ENCODE results near the gene PPP2R5C.

Gene PPP2R5C

GRCh38 chr14:101844751-101845150 is 83.2 kb downstream of the PPP2R5C start:
- DNase-seq = no peak

GRCh38 chr14:101845496-101845895 is 84.0 kb downstream of the PPP2R5C start:
- DNase-seq = no peak

GRCh38 chr14:101845896-101846295 is 84.4 kb downstream of the PPP2R5C start:
- DNase-seq = peak; percentile 45

- no peak for DNase-seq
Measured at GRCh38 chr14:101849125-101849524, 87.6 kb downstream of the PPP2R5C start.

- DNase-seq = no peak
Measured at GRCh38 chr14:101849640-101850039, 88.1 kb downstream of the PPP2R5C start.

GRCh38 chr14:101851183-101851582 is 89.7 kb downstream of the PPP2R5C start:
- DNase-seq = no peak

GRCh38 chr14:101851736-101852405 is 90.4 kb downstream of the PPP2R5C start:
- DNase-seq = no peak

GRCh38 chr14:101852785-101853184 is 91.3 kb downstream of the PPP2R5C start:
- no peak for DNase-seq

GRCh38 chr14:101853455-101854018 is 92.0 kb downstream of the PPP2R5C start:
- no peak for DNase-seq

- no peak for DNase-seq
Measured at GRCh38 chr14:101854366-101854765, 92.9 kb downstream of the PPP2R5C start.

- DNase-seq = no peak
Measured at GRCh38 chr14:101855958-101856357, 94.4 kb downstream of the PPP2R5C start.

GRCh38 chr14:101856536-101856935 is 95.0 kb downstream of the PPP2R5C start:
- no peak for DNase-seq

GRCh38 chr14:101857226-101857625 is 95.7 kb downstream of the PPP2R5C start:
- no peak for DNase-seq

- DNase-seq = no peak
Measured at GRCh38 chr14:101858791-101859537, 97.5 kb downstream of the PPP2R5C start.

GRCh38 chr14:101859538-101859902 is 98.0 kb downstream of the PPP2R5C start:
- DNase-seq = no peak

- no peak for DNase-seq
Measured at GRCh38 chr14:101859958-101860357, 98.4 kb downstream of the PPP2R5C start.

- no peak for DNase-seq
Measured at GRCh38 chr14:101861464-101861863, 100.0 kb downstream of the PPP2R5C start.

GRCh38 chr14:101862177-101862576 is 100.7 kb downstream of the PPP2R5C start:
- DNase-seq = no peak

- no peak for DNase-seq
Measured at GRCh38 chr14:101862711-101863110, 101.2 kb downstream of the PPP2R5C start.

- no peak for DNase-seq
Measured at GRCh38 chr14:101865288-101865687, 103.8 kb downstream of the PPP2R5C start.

GRCh38 chr14:101867854-101868253 is 106.3 kb downstream of the PPP2R5C start:
- DNase-seq = no peak

- DNase-seq = no peak
Measured at GRCh38 chr14:101869217-101869616, 107.7 kb downstream of the PPP2R5C start.

GRCh38 chr14:101870273-101870939 is 108.9 kb downstream of the PPP2R5C start:
- DNase-seq = no peak

- DNase-seq = no peak
Measured at GRCh38 chr14:101872346-101872745, 110.8 kb downstream of the PPP2R5C start.
